Measurements from ENCODE around the gene ATF7IP.

ATF7IP gene

GRCh38 chr12:14427929-14428328, 62.4 kb downstream of the ATF7IP start:
- no peak overlapping the region for H3K27ac ChIP-seq
- no peak overlapping the region for H3K4me3 ChIP-seq (ENCODE audit: low read depth, low read length)
- TF ChIP-seq, protein P1, sequence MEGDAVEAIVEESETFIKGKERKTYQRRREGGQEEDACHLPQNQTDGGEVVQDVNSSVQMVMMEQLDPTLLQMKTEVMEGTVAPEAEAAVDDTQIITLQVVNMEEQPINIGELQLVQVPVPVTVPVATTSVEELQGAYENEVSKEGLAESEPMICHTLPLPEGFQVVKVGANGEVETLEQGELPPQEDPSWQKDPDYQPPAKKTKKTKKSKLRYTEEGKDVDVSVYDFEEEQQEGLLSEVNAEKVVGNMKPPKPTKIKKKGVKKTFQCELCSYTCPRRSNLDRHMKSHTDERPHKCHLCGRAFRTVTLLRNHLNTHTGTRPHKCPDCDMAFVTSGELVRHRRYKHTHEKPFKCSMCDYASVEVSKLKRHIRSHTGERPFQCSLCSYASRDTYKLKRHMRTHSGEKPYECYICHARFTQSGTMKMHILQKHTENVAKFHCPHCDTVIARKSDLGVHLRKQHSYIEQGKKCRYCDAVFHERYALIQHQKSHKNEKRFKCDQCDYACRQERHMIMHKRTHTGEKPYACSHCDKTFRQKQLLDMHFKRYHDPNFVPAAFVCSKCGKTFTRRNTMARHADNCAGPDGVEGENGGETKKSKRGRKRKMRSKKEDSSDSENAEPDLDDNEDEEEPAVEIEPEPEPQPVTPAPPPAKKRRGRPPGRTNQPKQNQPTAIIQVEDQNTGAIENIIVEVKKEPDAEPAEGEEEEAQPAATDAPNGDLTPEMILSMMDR (IDR thresholded peaks at IDR 0.05; ENCODE audit: low read depth, low read length): no peak
- H3K36me3 ChIP-seq: peaks cover 30% of the 10 kb centered on the region
- DNase-seq: no peak
- no peaks in the 10 kb centered on the region for H3K9me3 ChIP-seq (ENCODE audit: severe bottlenecking)
- no peaks in the 10 kb centered on the region for H3K27me3 ChIP-seq (ENCODE audit: insufficient read depth, low read depth, severe bottlenecking)

DNA sequence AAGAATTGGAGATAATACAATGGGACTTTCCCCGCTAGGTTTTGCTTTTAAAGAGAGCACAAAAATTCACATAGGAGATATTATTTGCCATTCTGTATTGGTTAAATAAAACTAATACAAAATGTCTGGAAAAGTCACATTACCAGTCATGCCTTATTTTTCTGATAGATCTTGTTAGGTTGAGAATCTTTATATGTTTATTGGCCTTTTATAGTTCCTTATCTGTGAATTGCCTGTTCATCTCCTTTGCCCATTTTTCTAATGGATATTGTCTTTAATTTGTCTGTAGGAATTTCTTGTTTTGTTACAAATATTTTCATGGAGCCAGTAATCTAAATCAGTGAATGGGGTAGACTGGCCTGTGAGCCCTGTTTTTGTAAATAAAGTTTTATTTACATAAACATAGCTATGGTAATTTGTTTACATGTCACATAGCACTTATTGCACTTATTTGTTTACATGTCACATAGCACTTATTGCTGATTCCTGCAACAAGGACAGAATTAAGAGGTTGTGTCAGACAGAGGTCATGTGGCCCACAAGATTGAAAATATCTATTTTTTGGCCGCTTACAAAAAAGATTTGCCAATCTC, 65.0 kb downstream of the ATF7IP start:
- Histone ChIP-seq H3K27ac (no peak overlapping the region), H3K4me3 (ENCODE audit: low read depth, low read length) (no peak overlapping the region), H3K27me3 (ENCODE audit: insufficient read depth, low read depth, severe bottlenecking) (no peaks in the 10 kb centered on the region), H3K9me3 (ENCODE audit: severe bottlenecking) (no peaks in the 10 kb centered on the region), H3K36me3 (peaks cover 18% of the 10 kb centered on the region)
- TF ChIP-seq, protein P1 (IDR thresholded peaks at IDR 0.05; ENCODE audit: low read depth, low read length): no peak
- no peak for DNase-seq

GRCh38 chr12:14431975-14432374, 66.5 kb downstream of the ATF7IP start:
- Histone ChIP-seq H3K27ac (no peak overlapping the region), H3K36me3 (peaks cover 32% of the 10 kb centered on the region), H3K4me3 (ENCODE audit: low read depth, low read length) (no peak overlapping the region), H3K27me3 (ENCODE audit: insufficient read depth, low read depth, severe bottlenecking) (no peaks in the 10 kb centered on the region), H3K9me3 (ENCODE audit: severe bottlenecking) (no peaks in the 10 kb centered on the region)
- no peak for DNase-seq
- TF ChIP-seq, protein P1 (IDR thresholded peaks at IDR 0.05; ENCODE audit: low read depth, low read length): no peak

- H3K9me3 ChIP-seq (ENCODE audit: severe bottlenecking): no peaks in the 10 kb centered on the region
- no peak overlapping the region for H3K4me3 ChIP-seq (ENCODE audit: low read depth, low read length)
- peaks cover 33% of the 10 kb centered on the region for H3K36me3 ChIP-seq
- H3K27me3 ChIP-seq (ENCODE audit: insufficient read depth, low read depth, severe bottlenecking): no peaks in the 10 kb centered on the region
- no peak for DNase-seq
- TF ChIP-seq, protein P1 (IDR thresholded peaks at IDR 0.05; ENCODE audit: low read depth, low read length): no peak
- H3K27ac ChIP-seq: no peak overlapping the region
Observed at GRCh38 chr12:14435627-14436026, 70.1 kb downstream of the ATF7IP start.

- H3K27me3 ChIP-seq (ENCODE audit: insufficient read depth, low read depth, severe bottlenecking): no peaks in the 10 kb centered on the region
- TF ChIP-seq, protein P1 (IDR thresholded peaks at IDR 0.05; ENCODE audit: low read depth, low read length): no peak
- no peaks in the 10 kb centered on the region for H3K9me3 ChIP-seq (ENCODE audit: severe bottlenecking)
- no peak overlapping the region for H3K27ac ChIP-seq
- no peak overlapping the region for H3K4me3 ChIP-seq (ENCODE audit: low read depth, low read length)
- H3K36me3 ChIP-seq: peaks cover 23% of the 10 kb centered on the region
- DNase-seq: no peak
Observed at GRCh38 chr12:14442221-14442881, 76.9 kb downstream of the ATF7IP start.
